NT2/D1 (cell line): ENCODE measurements around the gene INVS.

Experiments
- YY1 ChIP-seq: IDR thresholded peaks from 2 replicates; pipeline ENCODE4 v1.6.1; 2011; ENCODE audit not compliant: insufficient read length, insufficient read depth
- ZNF274 ChIP-seq: IDR thresholded peaks from 2 replicates; pipeline ENCODE4 v1.6.1; 2011; ENCODE audit warnings: mild to moderate bottlenecking, low read depth, low read length

DNA sequence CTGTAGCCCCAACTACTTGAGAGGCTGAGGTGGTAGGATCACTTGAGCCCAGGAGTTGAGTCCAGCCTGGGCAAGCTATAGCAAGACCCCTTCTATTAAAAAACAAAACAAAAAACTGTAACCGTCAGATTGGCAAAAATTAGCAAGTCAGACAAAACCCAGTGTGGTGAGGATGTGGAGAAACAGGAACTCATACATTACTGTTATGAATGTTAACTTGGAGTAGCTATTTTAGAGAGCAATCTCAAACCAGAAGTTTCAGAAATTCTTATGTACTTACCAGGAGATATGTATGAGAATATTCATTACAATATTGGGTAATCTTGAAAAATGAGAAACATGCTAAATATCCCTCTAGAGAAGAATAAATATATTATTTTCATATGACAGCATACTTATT lies 120.3 kb downstream of the INVS start:
- TF ChIP-seq ZNF274 (no peak), YY1 (no peak)
